ENCODE data around the gene GLI1. TPM values are rescaled to one million over a fixed set of nuclear protein-coding genes. Genes with fewer than 3 reads are reported as not detected.
A peak's percentile ranks its signal among the peaks of the same experiment; 100 is the strongest.

GLI1 gene
- total and polyA plus RNA-seq, 2 of the 13 experiments (the other 11 are each of a cell fraction or from before 2014, with no cell fraction given): 0.09 to 0.20 TPM

- TF ChIP-seq DBP (CRISPR knock-in tag; IDR thresholded peaks at IDR 0.05; ENCODE audit: not compliant biosample characterization) (no peak), MTA1 (CRISPR knock-in tag; IDR thresholded peaks at IDR 0.05; ENCODE audit: borderline replicate concordance) (peak; percentile 99), ZBTB20 (CRISPR knock-in tag; IDR thresholded peaks at IDR 0.05; ENCODE audit: borderline replicate concordance, low read depth) (0 out of 2 replicates have a peak, but pooled peaks have one; percentile 66), HNF4G (IDR thresholded peaks at IDR 0.05; ENCODE audit: borderline replicate concordance, low read depth, low read length) (peak; percentile 98), HNF4G (CRISPR knock-in tag; IDR thresholded peaks at IDR 0.05; ENCODE audit: borderline replicate concordance, low read depth) (peak; percentile 99), SIN3B (IDR thresholded peaks at IDR 0.05; ENCODE audit: low read length) (no peak), SRY (CRISPR knock-in tag; IDR thresholded peaks at IDR 0.05) (peak; percentile 72; the same call in 1 of the 2 replicates), XBP1 (CRISPR knock-in tag; IDR thresholded peaks at IDR 0.05) (no peak), ZNF510 (CRISPR knock-in tag; IDR thresholded peaks at IDR 0.05; ENCODE audit: low read depth) (peak; percentile 95; the same call in 1 of the 2 replicates), GATA4 (IDR thresholded peaks at IDR 0.05; ENCODE audit: borderline replicate concordance, low read depth) (peak; percentile 54; the same call in 1 of the 2 replicates), ZNF383 (CRISPR knock-in tag; IDR thresholded peaks at IDR 0.05; ENCODE audit: borderline replicate concordance) (peak; percentile 95; the same call in 1 of the 2 replicates), ZNF788 (CRISPR knock-in tag; IDR thresholded peaks at IDR 0.05; ENCODE audit: borderline replicate concordance) (peak; percentile 97; the same call in 1 of the 2 replicates), KDM2A (CRISPR knock-in tag; IDR thresholded peaks at IDR 0.05; ENCODE audit: borderline replicate concordance, low read depth) (peak; percentile 76; the same call in 1 of the 2 replicates), MAFK (conservative IDR thresholded peaks at IDR 0.05 in 1 of 2, IDR thresholded peaks at IDR 0.05 in 1 of 2; ENCODE audit: low read length in 2 of 2) (no peak), ZNF792 (CRISPR knock-in tag; IDR thresholded peaks at IDR 0.05) (peak; percentile 96), ZNF430 (CRISPR knock-in tag; IDR thresholded peaks at IDR 0.05) (peak; percentile 85; the same call in 1 of the 2 replicates), ZNF256 (CRISPR knock-in tag; conservative IDR thresholded peaks at IDR 0.05) (no peak), ZHX1 (CRISPR knock-in tag; IDR thresholded peaks at IDR 0.05; ENCODE audit: low read depth) (peak; percentile 86), PHF20 (CRISPR knock-in tag; IDR thresholded peaks at IDR 0.05) (no peak), FOXP4 (CRISPR knock-in tag; IDR thresholded peaks at IDR 0.05) (peak; percentile 90), FOXA1 (IDR thresholded peaks at IDR 0.05) (peak; percentile 43; the same call in 1 of the 2 replicates), FOXA1 (CRISPR knock-in tag; IDR thresholded peaks at IDR 0.05) (peak; percentile 96), ZNF605 (CRISPR knock-in tag; IDR thresholded peaks at IDR 0.05) (peak; percentile 76; the same call in 1 of the 2 replicates), NFE2 (CRISPR knock-in tag; IDR thresholded peaks at IDR 0.05) (no peak), CBFB (CRISPR knock-in tag; IDR thresholded peaks at IDR 0.05) (peak; percentile 83), GABPB1 (CRISPR knock-in tag; IDR thresholded peaks at IDR 0.05) (peak; percentile 49; the same call in 1 of the 2 replicates), MYNN (CRISPR knock-in tag; IDR thresholded peaks at IDR 0.05; ENCODE audit: low read depth) (no peak)
These were observed 8.3 kb upstream of the GLI1 start (continued) for GRCh38 chr12:57451233-57451778.

Measured in HepG2 (cell line).